GM18499 (cell line): ENCODE results near the gene PRMT7.

Experiments
- ATAC-seq: cut with Tn5 transposase; IDR thresholded peaks from one replicate; pipeline ENCODE4 v1.9.1; 2021; ENCODE audit warnings: moderate number of reproducible peaks; ENCODE audit not compliant: insufficient read depth, unreplicated experiment

Gene PRMT7

DNA sequence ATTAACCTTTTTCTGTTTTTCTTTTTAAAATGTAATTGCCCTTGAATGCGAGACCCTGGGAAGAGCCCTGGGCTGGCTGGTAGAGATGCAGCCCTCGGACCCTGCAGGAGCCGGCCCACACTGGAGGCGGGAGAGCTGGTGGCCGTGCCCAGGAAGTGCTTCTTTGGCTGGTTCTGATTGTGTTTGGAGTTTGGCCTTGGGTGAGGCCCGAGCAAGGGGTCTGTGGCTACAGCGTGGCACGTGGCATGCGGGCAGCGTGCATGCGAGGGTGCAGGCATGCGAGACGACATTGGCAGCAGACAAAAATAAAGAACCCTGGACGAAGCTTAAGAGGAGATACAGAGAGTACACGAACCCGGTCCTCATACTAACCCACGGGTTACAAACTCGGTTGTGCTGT lies 49.7 kb downstream of the PRMT7 start:
- ATAC-seq: no peak

GRCh38 chr16:68360956-68361355 lies 50.1 kb downstream of the PRMT7 start:
- no peak for ATAC-seq

DNA sequence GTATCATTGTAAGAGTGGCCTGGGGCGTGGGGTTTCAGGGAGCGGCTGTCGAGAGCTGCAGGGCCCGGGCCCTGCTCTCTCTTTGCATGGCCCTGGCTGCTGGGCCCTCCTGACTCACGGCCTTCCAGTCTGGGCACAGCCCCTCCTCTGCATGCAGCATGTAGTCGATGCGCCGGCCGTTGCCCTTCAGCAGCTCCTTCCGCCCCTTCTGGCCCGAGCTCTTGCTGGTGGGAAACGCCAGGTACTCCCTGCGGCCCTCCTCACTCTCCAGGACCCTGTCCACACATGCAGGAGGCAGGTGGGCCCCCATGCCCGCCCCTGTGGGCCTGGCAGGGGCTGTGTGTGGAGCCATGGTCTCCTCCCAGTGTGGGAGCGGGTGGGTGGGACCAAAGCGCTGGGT lies 50.7 kb downstream of the PRMT7 start:
- no peak for ATAC-seq

DNA sequence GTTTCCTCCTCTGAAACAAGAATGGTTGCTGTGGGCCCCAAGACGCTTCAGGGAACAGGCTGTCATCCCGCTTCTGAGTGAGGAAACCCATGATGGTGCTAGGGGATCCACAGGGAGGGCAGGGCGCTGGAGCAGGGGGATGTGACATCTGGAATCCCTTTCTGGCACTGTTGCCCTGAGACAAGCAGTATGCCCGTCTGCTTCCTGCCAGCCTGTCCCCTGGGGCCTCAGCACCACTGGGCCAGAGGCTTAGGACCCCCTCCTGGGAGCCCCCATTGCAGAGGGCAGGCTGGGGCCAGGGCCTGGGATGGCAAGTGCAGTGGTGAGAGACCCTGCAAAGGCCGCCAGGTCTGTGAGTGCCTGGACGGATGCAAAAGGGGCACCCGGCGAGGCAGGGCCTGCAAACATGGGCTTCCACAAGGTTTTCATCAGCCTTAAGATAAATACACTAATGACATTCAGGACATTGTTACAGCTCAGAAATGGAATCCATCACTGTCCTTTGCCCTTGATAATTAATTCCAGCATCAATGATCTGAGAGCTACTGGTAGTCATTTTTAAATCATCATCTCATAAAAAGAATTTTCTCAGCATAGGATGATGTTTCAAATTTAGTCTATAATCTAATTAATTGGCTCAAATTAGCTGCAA lies 51.6 kb downstream of the PRMT7 start:
- ATAC-seq: no peak

DNA sequence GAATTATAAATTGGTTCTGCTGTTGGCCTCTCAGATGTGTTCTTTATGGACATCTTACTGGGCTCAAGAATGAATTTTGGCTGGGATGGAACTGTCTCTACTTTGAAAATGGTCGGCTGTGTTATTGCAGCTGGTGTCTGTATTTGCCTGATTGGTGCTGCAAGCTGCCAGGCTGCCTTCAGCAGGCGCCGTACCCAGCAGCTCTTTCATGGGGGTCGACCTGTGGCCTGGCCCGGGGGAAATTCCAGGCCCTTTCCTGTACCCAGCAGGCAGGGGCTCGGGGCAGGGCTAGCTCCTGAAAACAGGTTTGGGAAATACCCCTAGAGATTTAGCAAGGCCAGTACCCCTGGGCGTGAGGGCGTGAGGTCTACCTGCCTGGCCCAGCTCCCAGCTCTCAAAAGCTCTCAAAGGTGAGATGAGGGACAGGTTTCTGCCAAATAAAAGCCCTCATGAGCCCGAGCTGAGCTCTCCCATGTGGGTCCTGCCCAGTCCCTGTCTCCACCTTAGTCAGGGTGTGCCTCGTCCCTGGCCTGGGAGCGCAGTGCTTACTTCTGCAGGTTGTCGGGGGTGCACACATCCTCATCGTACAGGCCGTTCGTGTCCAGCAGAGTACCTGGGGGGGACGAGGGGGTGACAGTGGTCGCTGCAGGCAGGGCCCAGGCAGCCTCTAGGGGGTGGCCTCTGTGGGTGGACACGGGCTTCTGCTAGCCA lies 52.3 kb downstream of the PRMT7 start:
- ATAC-seq: no peak

- ATAC-seq: no peak
Measured at GRCh38 chr16:68363658-68364521, 53.1 kb downstream of the PRMT7 start.

GRCh38 chr16:68364561-68364998 lies 53.8 kb downstream of the PRMT7 start:
- no peak for ATAC-seq

GRCh38 chr16:68365167-68365817 lies 54.5 kb downstream of the PRMT7 start:
- ATAC-seq: no peak

DNA sequence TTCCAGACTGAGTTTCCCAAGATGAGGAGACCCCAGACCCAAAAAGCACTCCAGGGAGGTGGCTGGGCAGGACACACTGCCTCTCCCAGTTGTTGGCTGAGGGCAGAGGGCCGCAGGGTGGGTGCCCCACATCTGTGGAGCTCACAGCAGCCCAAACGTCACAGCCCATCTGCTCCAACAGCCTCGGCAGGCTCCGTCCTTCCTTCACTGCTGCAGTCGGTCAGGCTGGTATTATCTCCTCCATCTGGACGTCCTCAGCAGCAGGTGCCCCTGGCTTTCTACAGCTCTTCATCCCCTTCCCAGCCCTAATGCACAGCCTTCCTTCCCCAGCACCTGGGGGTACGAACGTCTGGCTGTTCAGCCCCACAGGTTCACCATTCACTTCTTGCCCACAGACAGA lies 55.2 kb downstream of the PRMT7 start:
- ATAC-seq: no peak

- ATAC-seq: no peak
Measured at GRCh38 chr16:68367030-68367429, 56.2 kb downstream of the PRMT7 start.

DNA sequence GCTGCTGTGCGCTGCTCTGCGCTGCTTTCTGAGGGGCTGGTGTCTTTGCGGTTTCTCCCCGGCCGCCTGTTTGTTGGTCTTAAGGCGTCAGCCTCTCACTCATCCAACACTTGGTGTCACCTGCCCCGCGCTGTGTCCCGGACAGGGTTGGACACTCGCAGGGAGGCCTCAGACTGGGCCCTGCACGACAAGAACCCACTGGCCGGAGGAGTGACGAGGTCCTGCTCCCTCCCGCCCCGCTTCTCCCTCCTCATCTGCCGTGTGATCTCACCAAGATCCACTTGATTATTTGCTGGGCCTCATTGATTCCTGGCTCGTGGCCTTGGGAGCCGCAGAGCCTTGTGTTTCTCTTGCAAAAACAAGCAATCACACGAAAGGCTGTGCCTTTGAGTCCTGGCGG lies 56.6 kb downstream of the PRMT7 start:
- no peak for ATAC-seq

GRCh38 chr16:68367891-68368290 lies 57.1 kb downstream of the PRMT7 start:
- no peak for ATAC-seq

GRCh38 chr16:68368301-68368888 lies 57.6 kb downstream of the PRMT7 start:
- ATAC-seq: no peak

DNA sequence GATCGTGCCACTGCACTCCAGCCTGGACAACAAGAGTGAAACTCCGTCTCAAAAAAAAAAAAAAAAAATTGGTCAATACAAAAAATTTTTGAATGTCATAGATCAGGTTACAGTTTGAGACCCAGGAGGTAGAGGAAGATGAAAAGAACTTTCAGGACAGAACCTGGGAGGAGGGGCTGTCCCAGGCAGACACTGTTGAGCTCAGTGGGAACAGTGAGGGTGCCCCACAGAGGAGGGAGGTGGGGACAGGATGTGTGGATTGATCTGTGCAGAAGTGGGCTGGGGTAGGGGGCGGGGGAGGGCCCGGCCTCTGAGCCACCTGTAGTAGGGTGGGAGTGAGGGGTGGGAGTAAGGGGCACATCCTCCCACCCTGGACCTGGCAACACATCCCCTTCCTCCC lies 58.3 kb downstream of the PRMT7 start:
- ATAC-seq: no peak

DNA sequence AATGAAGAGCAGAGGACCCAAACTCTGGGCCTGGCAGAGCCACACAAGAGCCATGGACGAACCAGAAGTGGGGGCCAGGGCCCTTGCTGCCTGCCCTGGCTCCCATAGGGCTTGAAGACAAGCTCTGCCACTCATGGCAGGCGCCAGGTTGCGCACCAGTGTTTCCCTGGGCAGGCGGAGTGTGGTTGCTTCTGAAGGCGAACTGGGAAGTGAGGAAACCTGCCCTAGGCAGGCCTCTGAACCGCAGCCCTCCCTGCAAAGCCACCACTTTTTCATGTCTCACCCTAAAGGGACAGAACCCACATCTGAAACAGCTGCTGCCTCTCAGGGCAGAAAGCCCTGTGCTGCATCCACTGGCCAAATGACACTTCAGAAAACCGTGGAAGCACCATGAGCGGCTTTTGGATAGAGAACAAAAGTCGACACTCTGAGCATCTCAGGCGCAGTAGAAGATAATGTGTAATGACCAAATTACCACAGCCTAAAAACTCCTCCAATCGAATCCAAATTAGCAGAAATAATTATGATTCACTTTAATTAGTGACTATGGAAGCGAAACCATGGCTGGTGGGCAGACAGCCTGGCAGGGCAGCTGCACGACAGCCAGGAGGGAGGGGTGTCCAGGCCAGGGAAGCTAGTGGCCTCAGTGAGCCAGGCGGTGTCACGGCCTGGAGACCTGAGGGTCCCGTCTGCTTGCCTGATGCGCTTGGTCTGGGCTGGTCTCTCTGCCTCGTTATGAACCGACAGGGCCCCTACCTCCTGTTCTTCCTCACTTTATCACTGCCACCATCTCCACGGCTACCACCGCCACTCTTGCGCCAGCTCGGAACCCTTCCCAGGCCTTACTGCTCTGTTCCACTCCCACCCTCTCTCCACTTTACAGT lies 59.1 kb downstream of the PRMT7 start:
- no peak for ATAC-seq

GRCh38 chr16:68370581-68371275 lies 59.9 kb downstream of the PRMT7 start:
- no peak for ATAC-seq

- ATAC-seq: no peak
Measured at GRCh38 chr16:68371276-68371651, 60.4 kb downstream of the PRMT7 start.

DNA sequence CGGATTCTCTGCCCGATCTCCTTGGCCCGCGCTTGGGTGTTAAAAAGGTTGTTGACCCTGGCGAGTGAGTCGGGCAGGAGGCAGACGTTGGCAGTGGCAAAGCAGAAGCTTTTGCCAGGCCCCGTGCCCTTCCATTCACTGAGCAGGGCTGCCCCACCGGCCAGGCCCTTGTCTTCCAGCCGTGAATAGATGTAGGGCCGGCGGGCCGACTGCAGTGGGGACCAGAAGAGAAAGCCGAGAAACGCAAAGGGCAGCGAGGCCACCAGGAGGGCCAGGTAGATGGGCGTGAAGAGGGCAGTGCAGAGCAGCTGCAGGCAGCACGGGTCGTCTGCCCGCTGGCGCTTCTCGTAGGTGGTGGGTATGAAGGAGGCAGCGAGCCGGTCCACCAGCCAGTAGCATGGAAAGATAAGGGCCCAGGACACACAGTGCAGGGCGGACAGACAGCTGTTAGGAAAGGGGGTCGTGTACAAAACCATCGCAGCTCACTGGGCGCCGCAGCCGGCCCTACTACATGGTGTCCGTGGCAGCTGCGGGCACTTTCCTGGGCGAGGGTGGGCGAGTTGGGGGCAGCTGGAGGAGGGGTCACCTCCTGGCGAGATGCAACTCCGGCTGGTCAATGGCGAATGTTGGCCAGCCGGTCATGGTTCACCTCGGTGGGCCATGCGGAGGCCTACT lies 61.0 kb downstream of the PRMT7 start:
- ATAC-seq: no peak
